Adrenal gland (tissue), 12 donors: ENCODE results near the gene NCR3LG1. TPM values are rescaled to one million over a fixed set of nuclear protein-coding genes. Genes with fewer than 3 reads are reported as not detected.

Experiments used
- polyA plus RNA-seq, 3 donors: library from polyadenylated mRNA; stranded (reverse); fragments of 200-250 nt in 2 of 3; fragments of 350-450 nt in 1 of 3; fragmentation: Illumina TruSeq in 1 of 3; extraction: RNeasy Lipid Tissue Mini Kit (QIAGEN cat#74804) in 1 of 3; gene quantifications; one replicate each; pipeline ENCODE4 v1.2.3, GENCODE V29; 2013 to 2014
- total RNA-seq, 9 donors: library from RNA; depleted of rRNA in 4 of 9; stranded (reverse); fragments of >200 nt in 4 of 9; fragments of 120-200 nt in 1 of 9; fragmentation: NEBNext Ultra II Directional in 1 of 9; extraction: Animal tissue kit (Norgen Biotek cat#: 25700) in 1 of 9; gene quantifications; one replicate each; pipeline versions ENCODE4 v1.1.0 to v1.2.4, GENCODE V29; 2013 to 2023
- donor health status: healthy with polysubstance abuse.
- donor health status: Bipolar disorder and iron deficiency.
- donor health status: DM: yes; HTN: yes; CAD: no.
- donor health status: DM: no; HTN: no; CAD: no.
- donor health status: DM: no; HTN: no; CAD: no.
- donor health status: DM: yes; HTN: yes; CAD: no.

NCR3LG1 gene
- total and polyA plus RNA-seq, 12 donors: 0.13 to 10.1 (median 1.4) TPM

Other genes with a start within 250 kb of the NCR3LG1 start
- 10 to 100 TPM; 52.8 to 89.3 (median 74.0) TPM for gene PIK3C2A, start 143.8 kb upstream of the NCR3LG1 start, total RNA-seq
- 10 to 100 TPM; 11.0 to 43.6 (median 14.7) TPM for gene PIK3C2A, start 143.8 kb upstream of the NCR3LG1 start, polyA plus RNA-seq
- gene NUCB2, start 75.1 kb upstream of the NCR3LG1 start, total RNA-seq: 100 to 1,000 TPM in 2 of 9 donors, 10 to 100 TPM in 7; 41.8 to 190 (median 75.6) TPM
- gene NUCB2, start 75.1 kb upstream of the NCR3LG1 start, polyA plus RNA-seq: 100 to 1,000 TPM; 130 to 339 (median 137) TPM
- gene KCNJ11, start 36.9 kb downstream of the NCR3LG1 start, total RNA-seq: 1 to 10 TPM in 6 of 9 donors, under 1 TPM in 3; 0.11 to 3.2 (median 1.6) TPM
- gene KCNJ11, start 36.9 kb downstream of the NCR3LG1 start, polyA plus RNA-seq: 1 to 10 TPM in 1 of 3 donors, under 1 TPM in 2; 0.27 to 1.6 (median 0.35) TPM
- 10 to 100 TPM in 3 of 9 donors, 1 to 10 TPM in 2, under 1 TPM in 3, not detected in 1; 0.39 to 17.8 (median 1.6) TPM for gene ABCC8, start 125.0 kb downstream of the NCR3LG1 start, total RNA-seq
- 100 to 1,000 TPM in 1 of 3 donors, 10 to 100 TPM in 1, 1 to 10 TPM in 1; 4.0 to 216 (median 34.7) TPM for gene ABCC8, start 125.0 kb downstream of the NCR3LG1 start, polyA plus RNA-seq
- gene USH1C, start 192.6 kb downstream of the NCR3LG1 start, total RNA-seq: 10 to 100 TPM in 1 of 9 donors, 1 to 10 TPM in 2, under 1 TPM in 4, not detected in 2; 0.14 to 16.9 (median 0.88) TPM
- 1 to 10 TPM in 1 of 3 donors, under 1 TPM in 2; 0.48 to 2.7 (median 0.68) TPM for gene USH1C, start 192.6 kb downstream of the NCR3LG1 start, polyA plus RNA-seq
- not detected for gene OTOG, start 195.5 kb downstream of the NCR3LG1 start, total RNA-seq
- gene OTOG, start 195.5 kb downstream of the NCR3LG1 start, polyA plus RNA-seq: not detected